HG02623 (cell line): ENCODE measurements around the gene OR51A7.
"Not testable (repeated sequence)": the region's sequence is repeated elsewhere in the genome, so short reads cannot be mapped to it uniquely, and the experiment has no call there.

Experiments used
- ATAC-seq: cut with Tn5 transposase; IDR thresholded peaks from one replicate; pipeline ENCODE4 v1.9.1; 2021; ENCODE audit warnings: moderate library complexity; ENCODE audit not compliant: unreplicated experiment

Gene OR51A7

GRCh38 chr11:4955613-4956012 lies 52.0 kb downstream of the OR51A7 start, which contains the start of gene OR51A2:
OR51A2 (minus strand) TSS chr11:4955713; CDS start chr11:4955713, 0 bp downstream.
- not testable (repeated sequence) for ATAC-seq

- ATAC-seq, result no peak
These were observed 53.8 kb downstream of the OR51A7 start for GRCh38 chr11:4957396-4957795.
